ENCODE measurements around the gene COQ3.
A peak's percentile ranks its signal among the peaks of the same experiment; 100 is the strongest.

Gene COQ3

GRCh38 chr6:99330159-99330558, 63.8 kb downstream of the COQ3 start:
- peak; percentile 86 for DNase-seq

DNA sequence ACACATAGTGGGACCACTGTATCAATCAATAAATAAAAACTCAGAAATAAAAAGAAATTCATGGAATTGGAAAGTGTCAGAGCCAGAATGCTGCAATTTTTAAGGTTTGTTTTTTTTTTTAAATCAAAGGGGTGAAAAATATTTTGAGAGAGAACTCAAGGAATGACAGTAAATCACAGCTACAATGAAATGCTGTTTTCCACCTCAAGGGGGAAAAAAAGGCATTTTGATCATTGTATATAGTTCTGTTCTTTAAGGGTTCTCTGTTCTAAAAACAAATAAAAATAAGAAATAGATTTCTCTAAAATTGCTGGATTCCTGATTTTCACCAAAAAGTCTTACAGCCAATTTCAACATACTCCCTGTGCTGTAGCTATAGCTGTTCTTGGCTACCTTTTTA, 69.0 kb downstream of the COQ3 start:
- no peak for DNase-seq
